GM12878 (cell line): ENCODE data around the gene NPR2.

Experiments used
- CREB1 ChIP-seq: IDR thresholded peaks from 2 replicates; pipeline ENCODE4 v1.6.1; 2012; ENCODE audit warnings: low read depth, mild to moderate bottlenecking, inconsistent platforms
- GABPA ChIP-seq: IDR thresholded peaks from 2 replicates; pipeline ENCODE4 v1.6.1; 2014; ENCODE audit warnings: antibody characterized with exemption, low read depth, mild to moderate bottlenecking, inconsistent platforms
- KDM1A ChIP-seq: fragments of 200-600 bp; sonication (generic); IDR thresholded peaks from 2 replicates; pipeline ENCODE4 v1.6.1; 2016; ENCODE audit warnings: borderline replicate concordance
- RAD21 ChIP-seq: IDR thresholded peaks from 2 replicates; pipeline ENCODE4 v1.6.1; 2011; ENCODE audit warnings: mild to moderate bottlenecking, low read depth, low read length, moderate library complexity; ENCODE audit not compliant: insufficient read depth
- TF ChIP-seq, protein P1 (sequence below), 3 experiments: IDR thresholded peaks in 2 of 3; conservative IDR thresholded peaks in 1 of 3; 2 replicates each; pipeline ENCODE4 v1.5.1; 2011; ENCODE audit warnings: low read depth in 3 of 3, low read length in 3 of 3, mild to moderate bottlenecking in 3 of 3, control low read depth in 2 of 3, moderate library complexity in 2 of 3, inconsistent platforms in 1 of 3, mixed read lengths in 1 of 3; ENCODE audit not compliant: control insufficient read depth in 2 of 3, insufficient read depth in 1 of 3; ENCODE audit errors: extremely low read depth in 1 of 3

DNA sequence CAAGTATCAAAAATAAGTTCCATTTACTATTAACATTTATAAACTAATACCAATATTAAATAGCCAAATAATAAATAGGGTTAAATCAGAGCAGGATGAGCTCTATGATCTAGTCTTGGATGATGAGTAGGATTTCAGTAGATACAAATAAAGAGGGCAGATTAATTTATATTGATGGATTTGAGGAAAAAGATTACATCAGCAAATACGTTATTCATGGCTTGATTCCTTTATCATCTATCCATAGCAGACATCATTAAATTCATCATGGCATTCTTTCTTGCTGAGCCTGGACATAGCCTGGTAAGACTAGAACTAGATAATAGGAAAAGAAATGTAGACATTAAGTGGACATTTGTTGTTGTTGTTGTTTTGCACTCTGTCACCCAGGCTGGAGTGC lies 23.9 kb upstream of the NPR2 start:
- TF ChIP-seq RAD21 (no peak), CREB1 (no peak), KDM1A (no peak), GABPA (no peak)
- TF ChIP-seq, protein P1, sequence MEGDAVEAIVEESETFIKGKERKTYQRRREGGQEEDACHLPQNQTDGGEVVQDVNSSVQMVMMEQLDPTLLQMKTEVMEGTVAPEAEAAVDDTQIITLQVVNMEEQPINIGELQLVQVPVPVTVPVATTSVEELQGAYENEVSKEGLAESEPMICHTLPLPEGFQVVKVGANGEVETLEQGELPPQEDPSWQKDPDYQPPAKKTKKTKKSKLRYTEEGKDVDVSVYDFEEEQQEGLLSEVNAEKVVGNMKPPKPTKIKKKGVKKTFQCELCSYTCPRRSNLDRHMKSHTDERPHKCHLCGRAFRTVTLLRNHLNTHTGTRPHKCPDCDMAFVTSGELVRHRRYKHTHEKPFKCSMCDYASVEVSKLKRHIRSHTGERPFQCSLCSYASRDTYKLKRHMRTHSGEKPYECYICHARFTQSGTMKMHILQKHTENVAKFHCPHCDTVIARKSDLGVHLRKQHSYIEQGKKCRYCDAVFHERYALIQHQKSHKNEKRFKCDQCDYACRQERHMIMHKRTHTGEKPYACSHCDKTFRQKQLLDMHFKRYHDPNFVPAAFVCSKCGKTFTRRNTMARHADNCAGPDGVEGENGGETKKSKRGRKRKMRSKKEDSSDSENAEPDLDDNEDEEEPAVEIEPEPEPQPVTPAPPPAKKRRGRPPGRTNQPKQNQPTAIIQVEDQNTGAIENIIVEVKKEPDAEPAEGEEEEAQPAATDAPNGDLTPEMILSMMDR (IDR thresholded peaks at IDR 0.05 in 2 of 3, conservative IDR thresholded peaks at IDR 0.05 in 1 of 3; ENCODE audit: control insufficient read depth in 2 of 3, extremely low read depth in 1 of 3, insufficient read depth in 1 of 3, low read depth in 3 of 3, low read length in 3 of 3), result no peak
